ENCODE data around the gene EHMT1. TPM values are rescaled to one million over a fixed set of nuclear protein-coding genes. Genes with fewer than 3 reads are reported as not detected.

Gene EHMT1
- polyA plus RNA-seq, 3 donors, result 10.1 to 46.5 (median 15.0) TPM

- Mint-ChIP-seq H3K4me1 (no peaks in the 10 kb centered on the region), H3K36me3 (no peaks in the 10 kb centered on the region), H3K27me3 (ENCODE audit: low read depth in 3 of 3) (peaks cover 26 to 42% (median 27%) of the 10 kb centered on the region in 3 donors), H3K4me3 (peak overlapping the region in 1 of 2 donors; percentile 48), H3K27ac (no peak overlapping the region), H3K9me3 (peaks cover 0 to 21% (median 3%) of the 10 kb centered on the region in 7 donors)
- Histone ChIP-seq H3K9me3 (replicated peaks in 1 of 2; ENCODE audit: control insufficient read depth in 1 of 2, insufficient read depth in 1 of 2, low read length in 2 of 2) (peaks cover 0 to 7% of the 10 kb centered on the region in 2 donors), H3K27ac (ENCODE audit: low read depth in 1 of 2, low read length in 2 of 2) (no peak overlapping the region), H2AFZ (ENCODE audit: insufficient read depth, low read depth, low read length, poor library complexity, severe bottlenecking) (no peak overlapping the region), H3K4me3 (replicated peaks in 1 of 3; ENCODE audit: low read depth in 2 of 3, low read length in 3 of 3) (no peak overlapping the region), H3K27me3 (ENCODE audit: control insufficient read depth in 2 of 2, insufficient read depth in 2 of 2, low read length in 2 of 2) (peaks cover 0 to 32% of the 10 kb centered on the region in 2 donors), H3K36me3 (replicated peaks in 1 of 2; ENCODE audit: control insufficient read depth in 1 of 2, insufficient read depth in 2 of 2, low read length in 2 of 2) (no peaks in the 10 kb centered on the region), H4K20me1 (ENCODE audit: insufficient read depth, low read length) (no peaks in the 10 kb centered on the region), H3K4me2 (replicated peaks; ENCODE audit: extremely low read depth, low read length, poor library complexity, severe bottlenecking) (no peak overlapping the region), H3K79me2 (ENCODE audit: insufficient read depth, low read length) (no peaks in the 10 kb centered on the region), H3K4me1 (ENCODE audit: control insufficient read depth in 1 of 2, insufficient read depth in 2 of 2, low read length in 2 of 2) (no peaks in the 10 kb centered on the region), H3K9ac (ENCODE audit: insufficient read depth, low read length, poor library complexity, severe bottlenecking) (no peak overlapping the region)
- TF ChIP-seq, protein P1, sequence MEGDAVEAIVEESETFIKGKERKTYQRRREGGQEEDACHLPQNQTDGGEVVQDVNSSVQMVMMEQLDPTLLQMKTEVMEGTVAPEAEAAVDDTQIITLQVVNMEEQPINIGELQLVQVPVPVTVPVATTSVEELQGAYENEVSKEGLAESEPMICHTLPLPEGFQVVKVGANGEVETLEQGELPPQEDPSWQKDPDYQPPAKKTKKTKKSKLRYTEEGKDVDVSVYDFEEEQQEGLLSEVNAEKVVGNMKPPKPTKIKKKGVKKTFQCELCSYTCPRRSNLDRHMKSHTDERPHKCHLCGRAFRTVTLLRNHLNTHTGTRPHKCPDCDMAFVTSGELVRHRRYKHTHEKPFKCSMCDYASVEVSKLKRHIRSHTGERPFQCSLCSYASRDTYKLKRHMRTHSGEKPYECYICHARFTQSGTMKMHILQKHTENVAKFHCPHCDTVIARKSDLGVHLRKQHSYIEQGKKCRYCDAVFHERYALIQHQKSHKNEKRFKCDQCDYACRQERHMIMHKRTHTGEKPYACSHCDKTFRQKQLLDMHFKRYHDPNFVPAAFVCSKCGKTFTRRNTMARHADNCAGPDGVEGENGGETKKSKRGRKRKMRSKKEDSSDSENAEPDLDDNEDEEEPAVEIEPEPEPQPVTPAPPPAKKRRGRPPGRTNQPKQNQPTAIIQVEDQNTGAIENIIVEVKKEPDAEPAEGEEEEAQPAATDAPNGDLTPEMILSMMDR (IDR thresholded peaks at IDR 0.05), result no peak
- intact Hi-C loops (cut with micrococcal nuclease), result no loop called here
- WGBS (ENCODE audit: insufficient coverage), result 89% methylated on average over 3 of the region's 8 CpGs
- no peak for DNase-seq
Measured at GRCh38 chr9:137879566-137880150, 260.9 kb downstream of the EHMT1 start.

GRCh38 chr9:137880160-137880975 is 261.6 kb downstream of the EHMT1 start:
- H3K79me2 ChIP-seq (ENCODE audit: insufficient read depth, low read length), result no peaks in the 10 kb centered on the region
- H3K4me2 ChIP-seq (replicated peaks; ENCODE audit: extremely low read depth, low read length, poor library complexity, severe bottlenecking), result no peak overlapping the region
- no peak overlapping the region for H3K4me3 Mint-ChIP-seq
- peaks cover 0 to 19% (median 3%) of the 10 kb centered on the region in 7 donors for H3K9me3 Mint-ChIP-seq
- no peaks in the 10 kb centered on the region for H4K20me1 ChIP-seq (ENCODE audit: insufficient read depth, low read length)
- TF ChIP-seq, protein P1 (IDR thresholded peaks at IDR 0.05), result no peak
- intact Hi-C loops (cut with micrococcal nuclease), result no loop called here
- H2AFZ ChIP-seq (ENCODE audit: insufficient read depth, low read depth, low read length, poor library complexity, severe bottlenecking), result no peak overlapping the region
- H3K9me3 ChIP-seq (replicated peaks in 1 of 2; ENCODE audit: control insufficient read depth in 1 of 2, insufficient read depth in 1 of 2, low read length in 2 of 2), result peaks cover 0 to 7% of the 10 kb centered on the region in 2 donors
- H3K27ac ChIP-seq (ENCODE audit: low read depth in 1 of 2, low read length in 2 of 2), result no peak overlapping the region
- no peak overlapping the region for H3K27ac Mint-ChIP-seq
- no peak overlapping the region for H3K4me3 ChIP-seq (replicated peaks in 1 of 3; ENCODE audit: low read depth in 2 of 3, low read length in 3 of 3)
- H3K4me1 Mint-ChIP-seq, result no peaks in the 10 kb centered on the region
- WGBS (ENCODE audit: insufficient coverage), result 87% methylated on average over 15 of the region's 16 CpGs
- peaks cover 25 to 36% (median 25%) of the 10 kb centered on the region in 3 donors for H3K27me3 Mint-ChIP-seq (ENCODE audit: low read depth in 3 of 3)
- H3K9ac ChIP-seq (ENCODE audit: insufficient read depth, low read length, poor library complexity, severe bottlenecking), result no peak overlapping the region
- H3K36me3 Mint-ChIP-seq, result no peaks in the 10 kb centered on the region
- H3K4me1 ChIP-seq (ENCODE audit: control insufficient read depth in 1 of 2, insufficient read depth in 2 of 2, low read length in 2 of 2), result no peaks in the 10 kb centered on the region
- H3K27me3 ChIP-seq (ENCODE audit: control insufficient read depth in 2 of 2, insufficient read depth in 2 of 2, low read length in 2 of 2), result peaks cover 0 to 31% of the 10 kb centered on the region in 2 donors
- DNase-seq, result no peak
- H3K36me3 ChIP-seq (replicated peaks in 1 of 2; ENCODE audit: control insufficient read depth in 1 of 2, insufficient read depth in 2 of 2, low read length in 2 of 2), result no peaks in the 10 kb centered on the region
